RWPE2 (cell line): ENCODE data around the gene GSK3B.

Source experiments
- ATAC-seq: fragments of 200-7000 bp; cut with Tn5 transposase; 3 replicates; pipeline ENCODE4 v1.9.1; 2021; ENCODE audit warnings: low read depth
- DNase-seq: peaks from one replicate; pipeline ENCODE4 v3.0.0-alpha.2; 2020; ENCODE audit warnings: low spot score
- H3K27ac ChIP-seq: fragments of 450-650 bp; 2 replicates; pipeline ENCODE4 v1.5.1; 2017; ENCODE audit warnings: mild to moderate bottlenecking; ENCODE audit not compliant: poor library complexity, severe bottlenecking
- H3K27me3 ChIP-seq: fragments of 250-450 bp; sonication (Bioruptor Pico); 2 replicates; pipeline ENCODE4 v1.5.1; 2021; ENCODE audit warnings: mild to moderate bottlenecking, moderate library complexity; ENCODE audit not compliant: insufficient read depth, poor library complexity, severe bottlenecking
- H3K36me3 ChIP-seq: fragments of 250-450 bp; sonication (Bioruptor Pico); 2 replicates; pipeline ENCODE4 v1.5.1; 2020; ENCODE audit warnings: low read depth, mild to moderate bottlenecking, moderate library complexity
- H3K4me1 ChIP-seq: fragments of 250-450 bp; sonication (Bioruptor Pico); 2 replicates; pipeline ENCODE4 v1.5.1; 2021; ENCODE audit warnings: mild to moderate bottlenecking, moderate library complexity; ENCODE audit not compliant: insufficient read depth, poor library complexity, severe bottlenecking
- H3K4me3 ChIP-seq: fragments of 250-450 bp; sonication (Bioruptor Pico); 2 replicates; pipeline ENCODE4 v1.5.1; 2021; ENCODE audit warnings: mild to moderate bottlenecking, moderate library complexity; ENCODE audit not compliant: severe bottlenecking
- H3K9me3 ChIP-seq: fragments of 250-450 bp; sonication (Bioruptor Pico); 2 replicates; pipeline ENCODE4 v1.5.1; 2021; ENCODE audit warnings: mild to moderate bottlenecking, moderate library complexity; ENCODE audit not compliant: severe bottlenecking
- CTCF ChIP-seq: fragments of 450-650 bp; IDR thresholded peaks from one replicate; pipeline ENCODE4 v1.5.1; 2017; ENCODE audit warnings: mild to moderate bottlenecking, moderate library complexity; ENCODE audit not compliant: poor library complexity, severe bottlenecking

GSK3B gene

GRCh38 chr3:119849126-119849525 is 245.1 kb downstream of the GSK3B start:
- H3K4me3 ChIP-seq, result no peak overlapping the region
- no peaks in the 10 kb centered on the region for H3K27me3 ChIP-seq
- H3K9me3 ChIP-seq, result no peaks in the 10 kb centered on the region
- no peak for DNase-seq
- ATAC-seq, result no peak
- H3K36me3 ChIP-seq, result peaks cover 74% of the 10 kb centered on the region
- H3K27ac ChIP-seq, result no peak overlapping the region
- H3K4me1 ChIP-seq, result no peaks in the 10 kb centered on the region
- no peak for TF ChIP-seq CTCF

GRCh38 chr3:119841808-119842471 is 252.3 kb downstream of the GSK3B start:
- DNase-seq (no peak), ATAC-seq (no peak)
- Histone ChIP-seq H3K36me3 (peaks cover 86% of the 10 kb centered on the region), H3K9me3 (no peaks in the 10 kb centered on the region), H3K27me3 (no peaks in the 10 kb centered on the region), H3K27ac (no peak overlapping the region), H3K4me1 (peaks cover 3% of the 10 kb centered on the region), H3K4me3 (no peak overlapping the region)
- no peak for TF ChIP-seq CTCF

GRCh38 chr3:119835556-119835955 is 258.7 kb downstream of the GSK3B start:
- H3K9me3 ChIP-seq, result no peaks in the 10 kb centered on the region
- ATAC-seq (no peak), DNase-seq (no peak)
- H3K36me3 ChIP-seq, result peaks cover 76% of the 10 kb centered on the region
- no peak overlapping the region for H3K27ac ChIP-seq
- no peaks in the 10 kb centered on the region for H3K27me3 ChIP-seq
- H3K4me1 ChIP-seq, result no peaks in the 10 kb centered on the region
- TF ChIP-seq CTCF, result no peak
- no peak overlapping the region for H3K4me3 ChIP-seq

- ATAC-seq (no peak), DNase-seq (no peak)
- Histone ChIP-seq H3K27ac (no peak overlapping the region), H3K4me3 (no peak overlapping the region), H3K9me3 (no peaks in the 10 kb centered on the region), H3K36me3 (peaks cover 71% of the 10 kb centered on the region), H3K27me3 (no peaks in the 10 kb centered on the region), H3K4me1 (no peaks in the 10 kb centered on the region)
- no peak for TF ChIP-seq CTCF
These were observed 259.4 kb downstream of the GSK3B start for GRCh38 chr3:119834754-119835370.

GRCh38 chr3:119831941-119832371 is 262.3 kb downstream of the GSK3B start:
- no peaks in the 10 kb centered on the region for H3K9me3 ChIP-seq
- DNase-seq, result no peak
- no peak overlapping the region for H3K27ac ChIP-seq
- TF ChIP-seq CTCF, result no peak
- H3K36me3 ChIP-seq, result peaks cover 61% of the 10 kb centered on the region
- H3K4me1 ChIP-seq, result no peaks in the 10 kb centered on the region
- H3K4me3 ChIP-seq, result no peak overlapping the region
- no peaks in the 10 kb centered on the region for H3K27me3 ChIP-seq
- peak; percentile 47; the same call in 2 of the 3 replicates for ATAC-seq
